Caco-2 (cell line): ENCODE results near the gene HDAC2. TPM values are rescaled to one million over a fixed set of nuclear protein-coding genes. Genes with fewer than 3 reads are reported as not detected.
A peak's percentile ranks its signal among the peaks of the same experiment; 100 is the strongest.

Source experiments
- BruUV-seq: library from RNA; stranded (reverse); fragments of 400-500 nt; replicated peaks from 2 replicates; lab custom pipeline; 2021; lab: Mats Ljungman, UMichigan
- CTCF ChIA-PET: fragments of 300-600 bp; sonication (Branson Sonifier 250); formaldehyde crosslinking; loops from one replicate; lab custom pipeline; 2022; ENCODE audit warnings: antibody characterized with exemption; lab: Charles Lee
- POLR2A ChIA-PET: fragments of 300-600 bp; sonication (Branson Sonifier 250); formaldehyde crosslinking; loops from one replicate; lab custom pipeline; 2022; ENCODE audit warnings: antibody characterized with exemption; lab: Charles Lee
- DNase-seq, 2 experiments: peaks; one replicate each; pipeline versions ENCODE4 v3.0.0 to v3.0.0-alpha.2; 2020 to 2022
- H3K27me3 ChIP-seq: replicated peaks from 2 replicates; pipeline ENCODE4 v1.6.0; 2011; ENCODE audit warnings: low read length; ENCODE audit not compliant: control insufficient read depth, insufficient read depth
- H3K36me3 ChIP-seq: 2 replicates; pipeline ENCODE4 v1.5.1; 2011; ENCODE audit warnings: low read length; ENCODE audit not compliant: control insufficient read depth, insufficient read depth
- H3K4me1 ChIP-seq: fragments of 250-450 bp; sonication (Bioruptor Pico); 2 replicates; pipeline ENCODE4 v1.5.1; 2020; ENCODE audit warnings: mild to moderate bottlenecking
- H3K4me3 ChIP-seq: 2 replicates; pipeline ENCODE4 v1.5.1; 2011; ENCODE audit warnings: low read depth, mild to moderate bottlenecking, control low read depth, low read length
- H3K9me3 ChIP-seq: fragments of 250-450 bp; sonication (Bioruptor Pico); 2 replicates; pipeline ENCODE4 v1.5.1; 2020; ENCODE audit warnings: mild to moderate bottlenecking, moderate library complexity
- H3K27ac Mint-ChIP-seq: one replicate; pipeline ENCODE4 v1.8.0; 2022; ENCODE audit warnings: mixed read lengths; ENCODE audit not compliant: unreplicated experiment
- H3K27me3 Mint-ChIP-seq: one replicate; pipeline ENCODE4 v1.8.0; 2022; ENCODE audit warnings: mixed read lengths; ENCODE audit not compliant: insufficient read depth, unreplicated experiment
- H3K36me3 Mint-ChIP-seq: one replicate; pipeline ENCODE4 v1.8.0; 2022; ENCODE audit warnings: mild to moderate bottlenecking, mixed read lengths; ENCODE audit not compliant: insufficient read depth, unreplicated experiment
- H3K4me1 Mint-ChIP-seq: one replicate; pipeline ENCODE4 v1.8.0; 2022; ENCODE audit warnings: low read depth, mixed read lengths; ENCODE audit not compliant: unreplicated experiment
- H3K4me3 Mint-ChIP-seq: one replicate; pipeline ENCODE4 v1.8.0; 2022; ENCODE audit warnings: mild to moderate bottlenecking, moderate library complexity, mixed read lengths; ENCODE audit not compliant: unreplicated experiment
- H3K9me3 Mint-ChIP-seq: one replicate; pipeline ENCODE4 v1.8.0; 2022; ENCODE audit warnings: mixed read lengths; ENCODE audit not compliant: unreplicated experiment
- intact Hi-C: fragments of 100-400 bp; cut with micrococcal nuclease; formaldehyde crosslinking; loops from one replicate; pipeline ENCODE4 v1.10.0; 2022; ENCODE audit not compliant: unreplicated experiment
- total RNA-seq: library from RNA; stranded (reverse); gene quantifications from 2 replicates; pipeline ENCODE4 v1.2.3, GENCODE V29; 2022
- TF ChIP-seq, protein P1 (sequence below), 2 experiments: fragments of 200-600 bp in 1 of 2; IDR thresholded peaks; 1 replicate in 1 of 2; 2 replicates in 1 of 2; pipeline versions ENCODE4 v1.5.1 to v1.8.0; 2011 to 2022; ENCODE audit warnings: antibody characterized with exemption in 1 of 2, control low read depth in 1 of 2, inconsistent platforms in 1 of 2, low read depth in 1 of 2, low read length in 1 of 2, mild to moderate bottlenecking in 1 of 2, moderate library complexity in 1 of 2; ENCODE audit not compliant: insufficient read depth in 1 of 2, severe bottlenecking in 1 of 2, unreplicated experiment in 1 of 2

Gene HDAC2
- total RNA-seq, 1 experiment from 2014 or later: 201 TPM

DNA sequence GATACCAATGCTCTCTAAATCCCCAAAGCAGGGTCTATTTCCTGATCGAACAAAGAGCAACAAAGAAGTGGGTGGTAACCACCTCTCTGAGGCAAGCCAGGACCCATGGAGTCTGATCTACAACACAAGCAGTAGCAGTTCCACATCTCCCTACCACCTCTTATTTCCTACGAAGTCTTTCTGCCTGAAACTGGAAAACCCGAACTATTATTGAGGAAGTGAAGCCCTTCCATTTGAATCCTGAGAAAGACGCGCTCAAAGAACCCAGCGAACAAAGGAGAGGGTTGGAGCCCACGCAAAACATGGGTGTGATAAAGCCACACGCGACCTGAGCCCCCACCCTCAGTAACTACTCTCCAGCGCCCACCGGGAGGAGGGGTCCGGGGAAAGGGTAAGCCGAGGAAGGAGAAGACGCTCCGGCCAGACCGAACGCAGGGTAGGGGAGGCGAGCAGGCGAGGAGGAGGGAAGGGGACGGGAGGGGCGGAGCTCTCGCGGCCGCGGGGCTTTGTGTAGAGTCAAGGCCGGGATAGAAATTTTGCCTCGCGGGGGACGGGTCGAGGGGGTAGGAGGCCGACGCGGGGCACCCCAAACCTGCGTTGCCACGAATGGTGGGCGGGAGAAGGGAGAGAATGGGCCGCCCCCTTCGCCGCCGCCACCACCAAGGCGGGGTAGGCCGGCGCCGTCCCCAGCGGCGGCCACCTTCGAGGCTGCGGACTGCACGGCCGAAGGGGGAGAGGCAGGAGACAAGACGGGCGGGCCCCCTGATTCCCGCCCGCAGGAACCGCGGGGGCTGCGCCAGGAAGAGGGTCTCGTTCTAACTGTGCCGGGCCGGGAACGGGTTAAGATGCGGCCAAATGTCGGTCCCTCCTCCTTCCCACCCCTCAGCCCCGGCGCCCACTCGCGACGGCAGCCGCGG, 802 bp downstream of the HDAC2 start:
- TF ChIP-seq, protein P1, sequence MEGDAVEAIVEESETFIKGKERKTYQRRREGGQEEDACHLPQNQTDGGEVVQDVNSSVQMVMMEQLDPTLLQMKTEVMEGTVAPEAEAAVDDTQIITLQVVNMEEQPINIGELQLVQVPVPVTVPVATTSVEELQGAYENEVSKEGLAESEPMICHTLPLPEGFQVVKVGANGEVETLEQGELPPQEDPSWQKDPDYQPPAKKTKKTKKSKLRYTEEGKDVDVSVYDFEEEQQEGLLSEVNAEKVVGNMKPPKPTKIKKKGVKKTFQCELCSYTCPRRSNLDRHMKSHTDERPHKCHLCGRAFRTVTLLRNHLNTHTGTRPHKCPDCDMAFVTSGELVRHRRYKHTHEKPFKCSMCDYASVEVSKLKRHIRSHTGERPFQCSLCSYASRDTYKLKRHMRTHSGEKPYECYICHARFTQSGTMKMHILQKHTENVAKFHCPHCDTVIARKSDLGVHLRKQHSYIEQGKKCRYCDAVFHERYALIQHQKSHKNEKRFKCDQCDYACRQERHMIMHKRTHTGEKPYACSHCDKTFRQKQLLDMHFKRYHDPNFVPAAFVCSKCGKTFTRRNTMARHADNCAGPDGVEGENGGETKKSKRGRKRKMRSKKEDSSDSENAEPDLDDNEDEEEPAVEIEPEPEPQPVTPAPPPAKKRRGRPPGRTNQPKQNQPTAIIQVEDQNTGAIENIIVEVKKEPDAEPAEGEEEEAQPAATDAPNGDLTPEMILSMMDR (IDR thresholded peaks at IDR 0.05; ENCODE audit: insufficient read depth in 1 of 2, low read depth in 1 of 2, low read length in 1 of 2, severe bottlenecking in 1 of 2, unreplicated experiment in 1 of 2): no peak
- BruUV-seq: no TSS peak
- no peaks in the 10 kb centered on the region for H3K9me3 Mint-ChIP-seq

DNA sequence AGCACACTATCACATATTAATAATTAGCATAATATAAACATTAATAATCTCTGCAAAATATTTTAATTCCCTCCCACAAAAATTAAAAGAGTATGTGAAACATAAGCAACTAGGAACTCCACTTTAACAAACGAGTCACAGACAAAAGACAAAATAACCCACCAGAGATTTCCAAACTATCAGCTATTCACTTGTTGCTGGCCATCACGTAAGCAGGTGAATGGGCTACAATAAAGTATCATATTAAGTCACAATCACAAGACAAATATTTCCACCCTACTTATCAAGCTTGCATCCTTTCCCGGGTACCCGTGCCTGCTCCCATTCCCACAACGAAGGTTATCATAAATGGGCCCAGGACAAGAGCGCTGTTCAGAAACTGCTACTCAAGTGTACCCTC, 2.5 kb downstream of the HDAC2 start:
- CTCF ChIA-PET: no interaction called here
- no TSS peak for BruUV-seq
- H3K4me3 ChIP-seq: no peak overlapping the region

More for the DNA sequence above, 802 bp downstream of the HDAC2 start:
- ChIA-PET CTCF (interaction anchor here (1.4 kb wide), 1 partner anchor 25 kb away, joined by 5 read pairs; no protein-coding TSS in a partner anchor), POLR2A (interaction anchor here (0.6 kb wide), 1 partner anchor 323 kb away, joined by 4 read pairs; no protein-coding TSS in a partner anchor)
- peaks cover 32% of the 10 kb centered on the region for H3K36me3 Mint-ChIP-seq
- peaks cover 32% of the 10 kb centered on the region for H3K4me1 Mint-ChIP-seq
- Histone ChIP-seq H3K36me3 (no peaks in the 10 kb centered on the region), H3K4me3 (peak overlapping the region; percentile 97), H3K4me1 (peaks cover 8% of the 10 kb centered on the region; the same call in 1 of the 2 replicates), H3K27me3 (no peaks in the 10 kb centered on the region), H3K9me3 (no peaks in the 10 kb centered on the region)
- intact Hi-C loops: no loop called here
- H3K4me3 Mint-ChIP-seq: peak overlapping the region; percentile 98
- H3K27me3 Mint-ChIP-seq: no peaks in the 10 kb centered on the region
- peak overlapping the region; percentile 99 for H3K27ac Mint-ChIP-seq
- peak; percentile 53 for DNase-seq

DNA sequence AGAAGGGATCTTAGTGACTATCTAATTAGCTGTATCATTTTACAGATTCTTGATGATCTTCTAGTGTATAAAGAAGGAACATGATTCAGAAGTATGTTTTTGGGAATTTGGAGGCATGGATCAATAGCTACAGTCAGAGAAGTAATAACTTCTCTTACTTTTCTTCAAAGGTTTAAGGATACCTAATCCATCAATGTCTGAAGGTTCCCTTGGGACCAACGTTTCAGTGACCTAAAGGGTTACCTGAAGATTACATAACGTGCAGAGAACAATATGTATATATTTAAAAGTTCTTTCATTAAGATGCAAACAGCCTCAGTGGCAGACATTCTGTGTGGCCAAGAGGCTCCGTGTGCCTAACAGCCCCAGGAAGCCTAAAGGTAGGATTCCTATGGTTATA, 3.2 kb downstream of the HDAC2 start:
- Mint-ChIP-seq H3K27ac (peak overlapping the region; percentile 8), H3K4me3 (no peak overlapping the region), H3K27me3 (no peaks in the 10 kb centered on the region), H3K4me1 (peaks cover 35% of the 10 kb centered on the region), H3K36me3 (peaks cover 32% of the 10 kb centered on the region), H3K9me3 (no peaks in the 10 kb centered on the region)
- Histone ChIP-seq H3K36me3 (no peaks in the 10 kb centered on the region), H3K27me3 (no peaks in the 10 kb centered on the region), H3K9me3 (no peaks in the 10 kb centered on the region), H3K4me3 (no peak overlapping the region), H3K4me1 (peaks cover 8% of the 10 kb centered on the region; the same call in 1 of the 2 replicates)
- TF ChIP-seq, protein P1 (IDR thresholded peaks at IDR 0.05; ENCODE audit: insufficient read depth in 1 of 2, low read depth in 1 of 2, low read length in 1 of 2, severe bottlenecking in 1 of 2, unreplicated experiment in 1 of 2): no peak
- intact Hi-C loops: no loop called here
- no TSS peak for BruUV-seq
- CTCF ChIA-PET: no interaction called here
- POLR2A ChIA-PET: interaction anchor here (0.6 kb wide), 1 partner anchor 12 kb away, joined by 3 read pairs; no protein-coding TSS in a partner anchor
- DNase-seq: no peak

More for the DNA sequence above, 2.5 kb downstream of the HDAC2 start:
- intact Hi-C loops: no loop called here
- POLR2A ChIA-PET: no interaction called here
- no peaks in the 10 kb centered on the region for H3K27me3 ChIP-seq
- no peak for DNase-seq
- Mint-ChIP-seq H3K4me3 (peak overlapping the region; percentile 98), H3K36me3 (peaks cover 32% of the 10 kb centered on the region), H3K27me3 (no peaks in the 10 kb centered on the region), H3K27ac (peak overlapping the region; percentile 8), H3K4me1 (peaks cover 35% of the 10 kb centered on the region), H3K9me3 (no peaks in the 10 kb centered on the region)
- TF ChIP-seq, protein P1 (IDR thresholded peaks at IDR 0.05; ENCODE audit: insufficient read depth in 1 of 2, low read depth in 1 of 2, low read length in 1 of 2, severe bottlenecking in 1 of 2, unreplicated experiment in 1 of 2): no peak
- no peaks in the 10 kb centered on the region for H3K9me3 ChIP-seq
- H3K36me3 ChIP-seq: no peaks in the 10 kb centered on the region
- H3K4me1 ChIP-seq: peaks cover 8% of the 10 kb centered on the region; the same call in 1 of the 2 replicates
